Stimulated activated CD8-positive, alpha-beta memory T cell treated with anti-CD3 and anti-CD28 coated beads, Interleukin-2, amount 100 ng/mL, for 1 hour (primary cell): ENCODE measurements around the gene FYN.

Experiments
- DNase-seq, 2 donors: peaks; one replicate each; pipeline ENCODE4 v3.0.0-alpha.2; 2020; ENCODE audit warnings: low read depth in 2 of 2

The FYN gene

GRCh38 chr6:111880181-111880888 is 7.1 kb upstream of the FYN start:
- no peak for DNase-seq

GRCh38 chr6:111875741-111876140 is 2.5 kb upstream of the FYN start:
- DNase-seq = no peak

GRCh38 chr6:111874025-111874415 is 768 bp upstream of the FYN start:
- peak in 1 of 2 donors; percentile 41 for DNase-seq

- peak in 1 of 2 donors; percentile 54 for DNase-seq
Observed at GRCh38 chr6:111872401-111873177, 663 bp downstream of the FYN start.

- no peak for DNase-seq
Observed at GRCh38 chr6:111871725-111872400, 1.4 kb downstream of the FYN start.

GRCh38 chr6:111871207-111871606 is 2.0 kb downstream of the FYN start:
- no peak for DNase-seq

- DNase-seq = no peak
Observed at GRCh38 chr6:111870742-111871064, 2.5 kb downstream of the FYN start.

- DNase-seq = no peak
Observed at GRCh38 chr6:111870051-111870741, 3.1 kb downstream of the FYN start.

GRCh38 chr6:111866857-111867256 is 6.4 kb downstream of the FYN start:
- no peak for DNase-seq

GRCh38 chr6:111865909-111866546 is 7.2 kb downstream of the FYN start:
- no peak for DNase-seq

GRCh38 chr6:111865049-111865585 is 8.1 kb downstream of the FYN start:
- no peak for DNase-seq

- no peak for DNase-seq
Observed at GRCh38 chr6:111864138-111865048, 8.9 kb downstream of the FYN start.

- no peak for DNase-seq
Observed at GRCh38 chr6:111862741-111863140, 10.5 kb downstream of the FYN start.

GRCh38 chr6:111862314-111862713 is 10.9 kb downstream of the FYN start:
- no peak for DNase-seq

GRCh38 chr6:111861431-111861885 is 11.8 kb downstream of the FYN start:
- no peak for DNase-seq

GRCh38 chr6:111858347-111858746 is 14.9 kb downstream of the FYN start:
- no peak for DNase-seq

GRCh38 chr6:111857674-111858337 is 15.4 kb downstream of the FYN start:
- DNase-seq = no peak

GRCh38 chr6:111855753-111856152 is 17.5 kb downstream of the FYN start:
- no peak for DNase-seq

- DNase-seq = no peak
Observed at GRCh38 chr6:111854683-111855082, 18.6 kb downstream of the FYN start.

- no peak for DNase-seq
Observed at GRCh38 chr6:111852725-111853124, 20.5 kb downstream of the FYN start.
